GM23338 (cell line): ENCODE results near the gene NR5A2.

ENCODE experiments used
- EZH2phosphoT487 ChIP-seq: fragments of 200-600 bp; sonication (generic); IDR thresholded peaks from one replicate; pipeline ENCODE4 v1.8.1; 2018; ENCODE audit warnings: antibody characterized with exemption; ENCODE audit not compliant: unreplicated experiment
- JUNB ChIP-seq: IDR thresholded peaks from one replicate; pipeline ENCODE4 v1.6.1; 2016; ENCODE audit warnings: antibody characterized with exemption; ENCODE audit not compliant: unreplicated experiment
- NANOG ChIP-seq: IDR thresholded peaks from 2 replicates; pipeline ENCODE4 v1.6.1; 2016; ENCODE audit warnings: antibody characterized with exemption, borderline replicate concordance
- TF ChIP-seq, protein P1 (sequence below), 2 experiments: fragments of 200-600 bp in 1 of 2; sonication (generic) in 1 of 2; conservative IDR thresholded peaks; 2 replicates each; pipeline versions ENCODE4 v1.5.1 to v1.6.1; 2016 to 2017; ENCODE audit warnings: antibody characterized with exemption in 2 of 2, low read depth in 2 of 2, mild to moderate bottlenecking in 2 of 2, moderate library complexity in 1 of 2
- TF ChIP-seq, protein P2 (sequence below): IDR thresholded peaks from 2 replicates; pipeline ENCODE4 v1.6.1; 2016; ENCODE audit warnings: antibody characterized with exemption

DNA sequence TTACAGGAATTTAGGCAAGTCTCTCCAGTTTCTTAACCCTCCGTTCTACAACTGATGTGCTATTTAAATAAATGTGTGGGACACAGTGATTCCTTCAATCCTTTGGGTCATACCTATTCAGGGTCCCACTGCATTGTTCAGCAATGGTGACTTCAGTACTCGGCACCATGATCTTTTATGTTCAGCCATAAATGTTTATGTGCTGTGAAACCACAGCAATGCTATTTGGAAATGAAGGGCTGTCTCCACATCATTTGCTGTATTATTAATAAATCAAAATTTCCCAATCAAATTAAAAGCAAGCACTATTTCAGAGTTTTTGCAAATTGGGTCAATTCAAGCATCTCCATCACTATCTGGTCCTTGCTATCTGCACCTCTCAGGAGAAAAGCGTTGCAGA, 84.8 kb downstream of the NR5A2 start:
- TF ChIP-seq, protein P1, sequence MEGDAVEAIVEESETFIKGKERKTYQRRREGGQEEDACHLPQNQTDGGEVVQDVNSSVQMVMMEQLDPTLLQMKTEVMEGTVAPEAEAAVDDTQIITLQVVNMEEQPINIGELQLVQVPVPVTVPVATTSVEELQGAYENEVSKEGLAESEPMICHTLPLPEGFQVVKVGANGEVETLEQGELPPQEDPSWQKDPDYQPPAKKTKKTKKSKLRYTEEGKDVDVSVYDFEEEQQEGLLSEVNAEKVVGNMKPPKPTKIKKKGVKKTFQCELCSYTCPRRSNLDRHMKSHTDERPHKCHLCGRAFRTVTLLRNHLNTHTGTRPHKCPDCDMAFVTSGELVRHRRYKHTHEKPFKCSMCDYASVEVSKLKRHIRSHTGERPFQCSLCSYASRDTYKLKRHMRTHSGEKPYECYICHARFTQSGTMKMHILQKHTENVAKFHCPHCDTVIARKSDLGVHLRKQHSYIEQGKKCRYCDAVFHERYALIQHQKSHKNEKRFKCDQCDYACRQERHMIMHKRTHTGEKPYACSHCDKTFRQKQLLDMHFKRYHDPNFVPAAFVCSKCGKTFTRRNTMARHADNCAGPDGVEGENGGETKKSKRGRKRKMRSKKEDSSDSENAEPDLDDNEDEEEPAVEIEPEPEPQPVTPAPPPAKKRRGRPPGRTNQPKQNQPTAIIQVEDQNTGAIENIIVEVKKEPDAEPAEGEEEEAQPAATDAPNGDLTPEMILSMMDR (conservative IDR thresholded peaks at IDR 0.05; ENCODE audit: low read depth in 2 of 2) = no peak
- TF ChIP-seq NANOG = no peak
- no peak for TF ChIP-seq JUNB
- TF ChIP-seq, protein P2, sequence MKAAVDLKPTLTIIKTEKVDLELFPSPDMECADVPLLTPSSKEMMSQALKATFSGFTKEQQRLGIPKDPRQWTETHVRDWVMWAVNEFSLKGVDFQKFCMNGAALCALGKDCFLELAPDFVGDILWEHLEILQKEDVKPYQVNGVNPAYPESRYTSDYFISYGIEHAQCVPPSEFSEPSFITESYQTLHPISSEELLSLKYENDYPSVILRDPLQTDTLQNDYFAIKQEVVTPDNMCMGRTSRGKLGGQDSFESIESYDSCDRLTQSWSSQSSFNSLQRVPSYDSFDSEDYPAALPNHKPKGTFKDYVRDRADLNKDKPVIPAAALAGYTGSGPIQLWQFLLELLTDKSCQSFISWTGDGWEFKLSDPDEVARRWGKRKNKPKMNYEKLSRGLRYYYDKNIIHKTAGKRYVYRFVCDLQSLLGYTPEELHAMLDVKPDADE = no peak
- no peak for TF ChIP-seq EZH2phosphoT487
